Liver (tissue), 9 donors: ENCODE data around the gene AK3. TPM values are rescaled to one million over a fixed set of nuclear protein-coding genes. Genes with fewer than 3 reads are reported as not detected.
A peak's percentile ranks its signal among the peaks of the same experiment; 100 is the strongest.

ENCODE experiments used
- DNase-seq: peaks from one replicate; pipeline ENCODE4 v3.0.0-alpha.2; 2017; ENCODE audit warnings: low spot score
- H3K27ac ChIP-seq, 2 donors: one replicate each; pipeline ENCODE4 v1.7.0; 2013; ENCODE audit warnings: inconsistent platforms in 2 of 2, low read length in 2 of 2, control low read depth in 1 of 2, low read depth in 1 of 2, mild to moderate bottlenecking in 1 of 2
- H3K27me3 ChIP-seq, 4 donors: one replicate each; pipeline versions ENCODE4 v1.6.1 to v1.7.0; 2013; ENCODE audit warnings: low read length in 3 of 4, inconsistent platforms in 1 of 4, mild to moderate bottlenecking in 1 of 4, moderate library complexity in 1 of 4; ENCODE audit not compliant: control insufficient read depth in 4 of 4, insufficient read depth in 4 of 4
- H3K36me3 ChIP-seq, 4 donors: one replicate each; pipeline versions ENCODE4 v1.6.1 to v1.7.0; 2013; ENCODE audit warnings: low read length in 3 of 4, mild to moderate bottlenecking in 3 of 4, low read depth in 1 of 4, moderate library complexity in 1 of 4; ENCODE audit not compliant: control insufficient read depth in 4 of 4, insufficient read depth in 3 of 4
- H3K4me1 ChIP-seq, 4 donors: one replicate each; pipeline versions ENCODE4 v1.6.1 to v1.7.0; 2013; ENCODE audit warnings: low read length in 3 of 4, mild to moderate bottlenecking in 3 of 4, moderate library complexity in 1 of 4; ENCODE audit not compliant: control insufficient read depth in 4 of 4, insufficient read depth in 4 of 4
- H3K4me3 ChIP-seq, 3 donors: one replicate each; pipeline versions ENCODE4 v1.6.1 to v1.7.0; 2013; ENCODE audit warnings: low read length in 3 of 3, control low read depth in 1 of 3, low read depth in 1 of 3, mild to moderate bottlenecking in 1 of 3
- H3K9ac ChIP-seq, 2 donors: one replicate each; pipeline ENCODE4 v1.7.0; 2013; ENCODE audit warnings: low read length in 2 of 2, mild to moderate bottlenecking in 2 of 2, moderate library complexity in 2 of 2, control low read depth in 1 of 2, low read depth in 1 of 2
- H3K9me3 ChIP-seq, 4 donors: one replicate each; pipeline versions ENCODE4 v1.6.1 to v1.7.0; 2013; ENCODE audit warnings: low read length in 3 of 4; ENCODE audit not compliant: control insufficient read depth in 4 of 4
- CTCF ChIP-seq: fragments of 150-350 bp; IDR thresholded peaks from 2 replicates; pipeline ENCODE4 v1.5.1; 2017; ENCODE audit warnings: improper control_type of control experiment, low read depth, low read length; ENCODE audit not compliant: missing input control
- EGR1 ChIP-seq, 2 donors: IDR thresholded peaks; 2 replicates each; pipeline ENCODE4 v1.6.1; 2016 to 2018; ENCODE audit warnings: antibody characterized with exemption in 2 of 2, low read depth in 2 of 2
- FOXA1 ChIP-seq: IDR thresholded peaks from 2 replicates; pipeline ENCODE4 v1.6.1; 2016; ENCODE audit warnings: antibody characterized with exemption
- FOXA2 ChIP-seq: IDR thresholded peaks from 2 replicates; pipeline ENCODE4 v1.6.1; 2016; ENCODE audit warnings: antibody characterized with exemption
- GABPA ChIP-seq, 2 donors: IDR thresholded peaks in 1 of 2; conservative IDR thresholded peaks in 1 of 2; 2 replicates each; pipeline ENCODE4 v1.6.1; 2016; ENCODE audit warnings: antibody characterized with exemption in 2 of 2, mild to moderate bottlenecking in 1 of 2, moderate library complexity in 1 of 2
- HNF4A ChIP-seq, 2 donors: conservative IDR thresholded peaks; 2 replicates each; pipeline ENCODE4 v1.6.1; 2016; ENCODE audit warnings: antibody characterized with exemption in 2 of 2, mild to moderate bottlenecking in 2 of 2
- HNF4G ChIP-seq: IDR thresholded peaks from 2 replicates; pipeline ENCODE4 v1.6.1; 2016; ENCODE audit warnings: antibody characterized with exemption
- JUND ChIP-seq, 2 donors: IDR thresholded peaks; 2 replicates each; pipeline ENCODE4 v1.6.1; 2016; ENCODE audit warnings: antibody characterized with exemption in 2 of 2
- MAX ChIP-seq: IDR thresholded peaks from 2 replicates; pipeline ENCODE4 v1.6.1; 2016; ENCODE audit warnings: antibody characterized with exemption
- NR2F2 ChIP-seq: IDR thresholded peaks from 2 replicates; pipeline ENCODE4 v1.6.1; 2016; ENCODE audit warnings: antibody characterized with exemption
- RAD21 ChIP-seq, 2 donors: IDR thresholded peaks; 2 replicates each; pipeline ENCODE4 v1.6.1; 2016; ENCODE audit warnings: antibody characterized with exemption in 2 of 2, mild to moderate bottlenecking in 2 of 2
- RXRA ChIP-seq, 2 donors: IDR thresholded peaks; 2 replicates each; pipeline ENCODE4 v1.6.1; 2017 to 2018; ENCODE audit warnings: antibody characterized with exemption in 2 of 2, mild to moderate bottlenecking in 1 of 2
- SP1 ChIP-seq: IDR thresholded peaks from 2 replicates; pipeline ENCODE4 v1.6.1; 2018; ENCODE audit warnings: antibody characterized with exemption, mild to moderate bottlenecking
- TAF1 ChIP-seq: conservative IDR thresholded peaks from 2 replicates; pipeline ENCODE4 v1.6.1; 2016; ENCODE audit warnings: antibody characterized with exemption, mild to moderate bottlenecking
- YY1 ChIP-seq: IDR thresholded peaks from 2 replicates; pipeline ENCODE4 v1.6.1; 2016; ENCODE audit warnings: antibody characterized with exemption, mild to moderate bottlenecking
- WGBS: extraction: QIAGEN DNeasy Blood & Tissue Kit; methylation state at CpG from one replicate; pipeline ENCODE4 v1.1.7; 2013; 5-methylcytosine and 5-hydroxymethylcytosine counted together
- polyA plus RNA-seq, 2 donors: library from polyadenylated mRNA; stranded (reverse) in 1 of 2; unstranded in 1 of 2; fragments of 200-250 nt in 1 of 2; fragments of >200 nt in 1 of 2; fragmentation: Nextera tagmentation in 1 of 2; extraction: Ambion mirVana in 1 of 2; gene quantifications; one replicate each; pipeline versions ENCODE4 v1.2.1 to v1.2.3, GENCODE V29; 2013 to 2015
- total RNA-seq, 2 donors: library from RNA; depleted of rRNA; stranded (reverse); fragments of >200 nt; gene quantifications; one replicate each; pipeline ENCODE4 v1.2.3, GENCODE V29; 2014
- TF ChIP-seq, protein P1 (sequence below): IDR thresholded peaks from 2 replicates; pipeline ENCODE4 v1.6.1; 2016; ENCODE audit warnings: antibody characterized with exemption
- TF ChIP-seq, protein P2 (sequence below): IDR thresholded peaks from 2 replicates; pipeline ENCODE4 v1.6.1; 2016; ENCODE audit warnings: antibody characterized with exemption
- TF ChIP-seq, protein P3 (sequence below): IDR thresholded peaks from 2 replicates; pipeline ENCODE4 v1.6.1; 2016; ENCODE audit warnings: antibody characterized with exemption, mild to moderate bottlenecking
- donor health status: healthy.
- donor health status: healthy.
- donor health status: healthy.
- donor health status: healthy.
- donor health status: healthy.

Gene AK3
- total and polyA plus RNA-seq, 4 donors: 70.6 to 181 (median 101) TPM

- Histone ChIP-seq H3K27me3 (no peaks in the 10 kb centered on the region), H3K9ac (peak overlapping the region; percentile 23 to 83), H3K36me3 (no peaks in the 10 kb centered on the region), H3K27ac (peak overlapping the region; percentile 94 to 97), H3K4me3 (peak overlapping the region; percentile 69 to 95 (median 85)), H3K4me1 (peaks cover 0 to 30% (median 12%) of the 10 kb centered on the region in 4 donors), H3K9me3 (no peaks in the 10 kb centered on the region)
- WGBS: 47% methylated on average over 2 of the region's 2 CpGs
- TF ChIP-seq, protein P1, sequence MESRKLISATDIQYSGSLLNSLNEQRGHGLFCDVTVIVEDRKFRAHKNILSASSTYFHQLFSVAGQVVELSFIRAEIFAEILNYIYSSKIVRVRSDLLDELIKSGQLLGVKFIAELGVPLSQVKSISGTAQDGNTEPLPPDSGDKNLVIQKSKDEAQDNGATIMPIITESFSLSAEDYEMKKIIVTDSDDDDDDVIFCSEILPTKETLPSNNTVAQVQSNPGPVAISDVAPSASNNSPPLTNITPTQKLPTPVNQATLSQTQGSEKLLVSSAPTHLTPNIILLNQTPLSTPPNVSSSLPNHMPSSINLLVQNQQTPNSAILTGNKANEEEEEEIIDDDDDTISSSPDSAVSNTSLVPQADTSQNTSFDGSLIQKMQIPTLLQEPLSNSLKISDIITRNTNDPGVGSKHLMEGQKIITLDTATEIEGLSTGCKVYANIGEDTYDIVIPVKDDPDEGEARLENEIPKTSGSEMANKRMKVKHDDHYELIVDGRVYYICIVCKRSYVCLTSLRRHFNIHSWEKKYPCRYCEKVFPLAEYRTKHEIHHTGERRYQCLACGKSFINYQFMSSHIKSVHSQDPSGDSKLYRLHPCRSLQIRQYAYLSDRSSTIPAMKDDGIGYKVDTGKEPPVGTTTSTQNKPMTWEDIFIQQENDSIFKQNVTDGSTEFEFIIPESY: peak; percentile 28
- TF ChIP-seq FOXA1: no peak
- peak in 1 of 2 donors; percentile 28 for TF ChIP-seq JUND (IDR thresholded peaks at IDR 0.05)
- TF ChIP-seq RAD21 (IDR thresholded peaks at IDR 0.05): peak; percentile 8 to 26
- peak in 1 of 2 donors; percentile 31 for TF ChIP-seq HNF4A (conservative IDR thresholded peaks at IDR 0.05)
- TF ChIP-seq HNF4G: no peak
- TF ChIP-seq MAX: peak; percentile 86
- TF ChIP-seq, protein P2, sequence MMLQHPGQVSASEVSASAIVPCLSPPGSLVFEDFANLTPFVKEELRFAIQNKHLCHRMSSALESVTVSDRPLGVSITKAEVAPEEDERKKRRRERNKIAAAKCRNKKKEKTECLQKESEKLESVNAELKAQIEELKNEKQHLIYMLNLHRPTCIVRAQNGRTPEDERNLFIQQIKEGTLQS: peak; percentile 65
- peak; percentile 78 for TF ChIP-seq YY1
- TF ChIP-seq EGR1 (IDR thresholded peaks at IDR 0.05; ENCODE audit: low read depth in 2 of 2): peak in 1 of 2 donors; percentile 77
- TF ChIP-seq FOXA2: no peak
- no peak for TF ChIP-seq TAF1
- TF ChIP-seq, protein P3, sequence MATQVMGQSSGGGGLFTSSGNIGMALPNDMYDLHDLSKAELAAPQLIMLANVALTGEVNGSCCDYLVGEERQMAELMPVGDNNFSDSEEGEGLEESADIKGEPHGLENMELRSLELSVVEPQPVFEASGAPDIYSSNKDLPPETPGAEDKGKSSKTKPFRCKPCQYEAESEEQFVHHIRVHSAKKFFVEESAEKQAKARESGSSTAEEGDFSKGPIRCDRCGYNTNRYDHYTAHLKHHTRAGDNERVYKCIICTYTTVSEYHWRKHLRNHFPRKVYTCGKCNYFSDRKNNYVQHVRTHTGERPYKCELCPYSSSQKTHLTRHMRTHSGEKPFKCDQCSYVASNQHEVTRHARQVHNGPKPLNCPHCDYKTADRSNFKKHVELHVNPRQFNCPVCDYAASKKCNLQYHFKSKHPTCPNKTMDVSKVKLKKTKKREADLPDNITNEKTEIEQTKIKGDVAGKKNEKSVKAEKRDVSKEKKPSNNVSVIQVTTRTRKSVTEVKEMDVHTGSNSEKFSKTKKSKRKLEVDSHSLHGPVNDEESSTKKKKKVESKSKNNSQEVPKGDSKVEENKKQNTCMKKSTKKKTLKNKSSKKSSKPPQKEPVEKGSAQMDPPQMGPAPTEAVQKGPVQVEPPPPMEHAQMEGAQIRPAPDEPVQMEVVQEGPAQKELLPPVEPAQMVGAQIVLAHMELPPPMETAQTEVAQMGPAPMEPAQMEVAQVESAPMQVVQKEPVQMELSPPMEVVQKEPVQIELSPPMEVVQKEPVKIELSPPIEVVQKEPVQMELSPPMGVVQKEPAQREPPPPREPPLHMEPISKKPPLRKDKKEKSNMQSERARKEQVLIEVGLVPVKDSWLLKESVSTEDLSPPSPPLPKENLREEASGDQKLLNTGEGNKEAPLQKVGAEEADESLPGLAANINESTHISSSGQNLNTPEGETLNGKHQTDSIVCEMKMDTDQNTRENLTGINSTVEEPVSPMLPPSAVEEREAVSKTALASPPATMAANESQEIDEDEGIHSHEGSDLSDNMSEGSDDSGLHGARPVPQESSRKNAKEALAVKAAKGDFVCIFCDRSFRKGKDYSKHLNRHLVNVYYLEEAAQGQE: peak; percentile 41
- TF ChIP-seq NR2F2: no peak
- peak; percentile 42 to 61 for TF ChIP-seq RXRA (IDR thresholded peaks at IDR 0.05)
- peak; percentile 71 for TF ChIP-seq SP1
- no peak for TF ChIP-seq CTCF
- TF ChIP-seq GABPA (IDR thresholded peaks at IDR 0.05 in 1 of 2, conservative IDR thresholded peaks at IDR 0.05 in 1 of 2): peak; percentile 61 to 81
- DNase-seq: no peak
These were observed 75.6 kb downstream of the AK3 start for GRCh38 chr9:4665357-4665756.
